ENCODE measurements around the gene MSL1. TPM values are rescaled to one million over a fixed set of nuclear protein-coding genes. Genes with fewer than 3 reads are reported as not detected.

MSL1 gene
- total and polyA plus RNA-seq, 2 of the 13 experiments (the other 11 are each of a cell fraction or from before 2014, with no cell fraction given), result 63.8 to 88.5 TPM

DNA sequence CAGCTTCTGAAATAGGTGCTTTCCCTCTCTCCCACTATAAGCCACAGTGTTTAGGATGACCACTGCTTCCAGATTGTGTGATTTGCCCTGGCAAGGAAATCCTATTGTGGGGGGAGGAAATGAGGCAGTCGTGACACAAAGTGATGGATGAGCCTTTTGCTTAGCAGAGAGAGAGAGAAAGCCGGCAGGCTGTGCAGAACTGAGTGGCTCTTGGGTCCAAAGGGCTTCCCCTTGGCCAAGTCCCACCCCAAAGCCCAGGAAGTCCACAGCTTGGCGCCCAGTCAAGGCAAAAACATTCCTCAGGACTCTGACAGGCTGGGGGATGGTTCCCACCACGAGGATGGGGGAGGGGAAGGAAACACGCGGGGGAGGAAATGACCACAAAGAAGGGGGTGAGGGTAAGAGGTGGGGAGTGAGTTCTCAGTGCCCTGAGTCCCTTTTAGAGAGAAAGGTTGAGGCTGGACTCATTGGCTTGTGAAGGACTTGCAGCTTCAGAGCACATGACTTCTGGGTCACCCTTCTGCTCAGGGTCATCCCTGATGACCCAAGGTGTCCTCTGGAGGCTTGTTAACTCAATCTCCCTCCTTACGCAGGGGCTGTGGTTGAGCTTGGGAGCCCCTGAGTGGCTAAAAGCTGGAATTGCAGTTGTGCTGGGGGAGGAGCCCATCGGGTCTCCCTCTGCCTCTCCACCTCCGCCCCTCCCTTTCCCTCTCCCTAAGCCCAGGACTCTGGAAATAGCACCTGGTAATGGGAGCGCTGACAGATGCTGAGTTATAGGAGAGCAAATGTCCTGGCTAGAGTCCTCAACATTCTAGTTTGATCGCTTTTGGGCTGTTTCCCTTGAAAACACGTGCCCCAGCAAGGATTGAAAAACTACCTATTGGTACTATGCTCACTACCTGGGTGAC is 10.3 kb upstream of the MSL1 start (continued):
- TF ChIP-seq, protein P1, sequence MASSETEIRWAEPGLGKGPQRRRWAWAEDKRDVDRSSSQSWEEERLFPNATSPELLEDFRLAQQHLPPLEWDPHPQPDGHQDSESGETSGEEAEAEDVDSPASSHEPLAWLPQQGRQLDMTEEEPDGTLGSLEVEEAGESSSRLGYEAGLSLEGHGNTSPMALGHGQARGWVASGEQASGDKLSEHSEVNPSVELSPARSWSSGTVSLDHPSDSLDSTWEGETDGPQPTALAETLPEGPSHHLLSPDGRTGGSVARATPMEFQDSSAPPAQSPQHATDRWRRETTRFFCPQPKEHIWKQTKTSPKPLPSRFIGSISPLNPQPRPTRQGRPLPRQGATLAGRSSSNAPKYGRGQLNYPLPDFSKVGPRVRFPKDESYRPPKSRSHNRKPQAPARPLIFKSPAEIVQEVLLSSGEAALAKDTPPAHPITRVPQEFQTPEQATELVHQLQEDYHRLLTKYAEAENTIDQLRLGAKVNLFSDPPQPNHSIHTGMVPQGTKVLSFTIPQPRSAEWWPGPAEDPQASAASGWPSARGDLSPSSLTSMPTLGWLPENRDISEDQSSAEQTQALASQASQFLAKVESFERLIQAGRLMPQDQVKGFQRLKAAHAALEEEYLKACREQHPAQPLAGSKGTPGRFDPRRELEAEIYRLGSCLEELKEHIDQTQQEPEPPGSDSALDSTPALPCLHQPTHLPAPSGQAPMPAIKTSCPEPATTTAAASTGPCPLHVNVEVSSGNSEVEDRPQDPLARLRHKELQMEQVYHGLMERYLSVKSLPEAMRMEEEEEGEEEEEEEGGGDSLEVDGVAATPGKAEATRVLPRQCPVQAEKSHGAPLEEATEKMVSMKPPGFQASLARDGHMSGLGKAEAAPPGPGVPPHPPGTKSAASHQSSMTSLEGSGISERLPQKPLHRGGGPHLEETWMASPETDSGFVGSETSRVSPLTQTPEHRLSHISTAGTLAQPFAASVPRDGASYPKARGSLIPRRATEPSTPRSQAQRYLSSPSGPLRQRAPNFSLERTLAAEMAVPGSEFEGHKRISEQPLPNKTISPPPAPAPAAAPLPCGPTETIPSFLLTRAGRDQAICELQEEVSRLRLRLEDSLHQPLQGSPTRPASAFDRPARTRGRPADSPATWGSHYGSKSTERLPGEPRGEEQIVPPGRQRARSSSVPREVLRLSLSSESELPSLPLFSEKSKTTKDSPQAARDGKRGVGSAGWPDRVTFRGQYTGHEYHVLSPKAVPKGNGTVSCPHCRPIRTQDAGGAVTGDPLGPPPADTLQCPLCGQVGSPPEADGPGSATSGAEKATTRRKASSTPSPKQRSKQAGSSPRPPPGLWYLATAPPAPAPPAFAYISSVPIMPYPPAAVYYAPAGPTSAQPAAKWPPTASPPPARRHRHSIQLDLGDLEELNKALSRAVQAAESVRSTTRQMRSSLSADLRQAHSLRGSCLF (CRISPR knock-in tag; IDR thresholded peaks at IDR 0.05; ENCODE audit: borderline replicate concordance), result no peak
- TF ChIP-seq ZNF577 (CRISPR knock-in tag; IDR thresholded peaks at IDR 0.05; ENCODE audit: borderline replicate concordance, low read depth) (no peak), TOE1 (CRISPR knock-in tag; IDR thresholded peaks at IDR 0.05) (peak; percentile 87; the same call in 1 of the 2 replicates), ZNF761 (CRISPR knock-in tag; conservative IDR thresholded peaks at IDR 0.05) (no peak; the same call in 1 of the 2 replicates), TCF7L2 (IDR thresholded peaks at IDR 0.05; ENCODE audit: low read depth, low read length) (no peak), ZNF431 (CRISPR knock-in tag; IDR thresholded peaks at IDR 0.05; ENCODE audit: borderline replicate concordance, low read depth) (no peak), ZNF564 (CRISPR knock-in tag; IDR thresholded peaks at IDR 0.05) (no peak), NR2C2 (CRISPR knock-in tag; IDR thresholded peaks at IDR 0.05; ENCODE audit: borderline replicate concordance) (peak; percentile 64), THAP11 (CRISPR knock-in tag; IDR thresholded peaks at IDR 0.05) (peak; percentile 87), ZNF850 (CRISPR knock-in tag; conservative IDR thresholded peaks at IDR 0.05) (no peak), ZNF670 (CRISPR knock-in tag; IDR thresholded peaks at IDR 0.05; ENCODE audit: borderline replicate concordance) (no peak), MTA1 (CRISPR knock-in tag; IDR thresholded peaks at IDR 0.05; ENCODE audit: borderline replicate concordance) (peak; percentile 92; the same call in 1 of the 2 replicates), ATF1 (CRISPR knock-in tag; IDR thresholded peaks at IDR 0.05) (peak; percentile 57; the same call in 1 of the 2 replicates), AGO1 (IDR thresholded peaks at IDR 0.05; ENCODE audit: low read depth, low read length, poor library complexity, severe bottlenecking) (no peak), ZBTB1 (CRISPR knock-in tag; IDR thresholded peaks at IDR 0.05; ENCODE audit: borderline replicate concordance) (no peak), HCFC1 (IDR thresholded peaks at IDR 0.05; ENCODE audit: low read depth, low read length) (no peak), KLF16 (CRISPR knock-in tag; IDR thresholded peaks at IDR 0.05) (peak in 1 of 2 experiments; percentile 93; a peak in 2 of 4 replicates), HOXA3 (CRISPR knock-in tag; IDR thresholded peaks at IDR 0.05) (peak; percentile 41; the same call in 1 of the 2 replicates), SMYD3 (CRISPR knock-in tag; IDR thresholded peaks at IDR 0.05) (no peak), ZNF546 (CRISPR knock-in tag; conservative IDR thresholded peaks at IDR 0.05) (no peak), ZNF367 (CRISPR knock-in tag; IDR thresholded peaks at IDR 0.05; ENCODE audit: borderline replicate concordance) (no peak), BHLHE40 (IDR thresholded peaks at IDR 0.05; ENCODE audit: low read length) (no peak)
- TF ChIP-seq, protein P2, sequence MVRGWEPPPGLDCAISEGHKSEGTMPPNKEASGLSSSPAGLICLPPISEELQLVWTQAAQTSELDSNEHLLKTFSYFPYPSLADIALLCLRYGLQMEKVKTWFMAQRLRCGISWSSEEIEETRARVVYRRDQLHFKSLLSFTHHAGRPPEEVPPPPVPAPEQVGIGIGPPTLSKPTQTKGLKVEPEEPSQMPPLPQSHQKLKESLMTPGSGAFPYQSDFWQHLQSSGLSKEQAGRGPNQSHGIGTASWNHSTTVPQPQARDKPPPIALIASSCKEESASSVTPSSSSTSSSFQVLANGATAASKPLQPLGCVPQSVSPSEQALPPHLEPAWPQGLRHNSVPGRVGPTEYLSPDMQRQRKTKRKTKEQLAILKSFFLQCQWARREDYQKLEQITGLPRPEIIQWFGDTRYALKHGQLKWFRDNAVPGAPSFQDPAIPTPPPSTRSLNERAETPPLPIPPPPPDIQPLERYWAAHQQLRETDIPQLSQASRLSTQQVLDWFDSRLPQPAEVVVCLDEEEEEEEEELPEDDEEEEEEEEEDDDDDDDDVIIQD (CRISPR knock-in tag; IDR thresholded peaks at IDR 0.05; ENCODE audit: low read depth), result peak; percentile 35
